Left lung (tissue), 10 donors: ENCODE measurements around the gene UST. TPM values are rescaled to one million over a fixed set of nuclear protein-coding genes. Genes with fewer than 3 reads are reported as not detected.

Experiments
- ATAC-seq: fragments of 200-7000 bp; cut with Tn5 transposase; one replicate; pipeline ENCODE4 v1.9.1; 2020; ENCODE audit warnings: moderate library complexity
- DNase-seq, 4 donors: peaks; one replicate each; pipeline ENCODE4 v3.0.0-alpha.2; 2013 to 2020
- H3K27ac ChIP-seq, 2 donors: fragments of 200-600 bp; sonication (generic) in 1 of 2; one replicate each; pipeline versions ENCODE4 v1.5.0 to v1.8.0; 2020 to 2021
- H3K27me3 ChIP-seq, 2 donors: fragments of 200-600 bp; sonication (generic) in 1 of 2; one replicate each; pipeline versions ENCODE4 v1.5.0 to v1.8.0; 2020 to 2021
- H3K36me3 ChIP-seq, 2 donors: fragments of 200-600 bp; sonication (generic) in 1 of 2; one replicate each; pipeline versions ENCODE4 v1.5.0 to v1.8.0; 2020 to 2021
- H3K4me1 ChIP-seq, 2 donors: fragments of 200-600 bp; one replicate each; pipeline ENCODE4 v1.8.0; 2021
- H3K4me3 ChIP-seq, 2 donors: fragments of 200-600 bp; sonication (generic) in 1 of 2; one replicate each; pipeline versions ENCODE4 v1.5.0 to v1.8.0; 2020 to 2021; ENCODE audit warnings: mild to moderate bottlenecking in 1 of 2
- H3K9me3 ChIP-seq, 2 donors: fragments of 200-600 bp; sonication (generic) in 1 of 2; one replicate each; pipeline versions ENCODE4 v1.5.0 to v1.8.0; 2020 to 2021
- CTCF ChIP-seq, 2 donors: fragments of 200-600 bp; sonication (generic) in 1 of 2; IDR thresholded peaks; one replicate each; pipeline versions ENCODE4 v1.5.0 to v1.8.0; 2021; ENCODE audit warnings: antibody characterized with exemption in 2 of 2
- intact Hi-C, 2 donors: fragments of 100-400 bp; cut with DNase I; formaldehyde crosslinking; loops; one replicate each; pipeline versions ENCODE4 v1.11.2 to v1.14.2; 2022
- polyA plus RNA-seq, 6 donors: library from polyadenylated mRNA; unstranded; fragments of 120-200 nt; gene quantifications; one replicate each; pipeline ENCODE4 v1.2.1, GENCODE V29; 2013; ENCODE audit not compliant: insufficient read length in 6 of 6
- total RNA-seq, 2 donors: library from RNA; stranded (reverse); fragmentation: NEBNext Ultra II Directional; extraction: Animal tissue kit (Norgen Biotek cat#: 25700); gene quantifications; one replicate each; pipeline ENCODE4 v1.2.1, GENCODE V29; 2021
- donor health status: DM: no; HTN: yes; CAD: no.
- donor health status: DM: no; HTN: no; CAD: no.

Gene UST
- total and polyA plus RNA-seq, 8 donors = 7.4 to 17.0 (median 9.5) TPM

- intact Hi-C loops = no loop called here
Measured at GRCh38 chr6:148735989-148736388, 10.8 kb upstream of the UST start.

GRCh38 chr6:148736774-148737412, 9.9 kb upstream of the UST start:
- no peak for ATAC-seq
- intact Hi-C loops = no loop called here

More at GRCh38 chr6:148735989-148736388, 10.8 kb upstream of the UST start:
- no peak for ATAC-seq
- DNase-seq = no peak
- TF ChIP-seq CTCF (IDR thresholded peaks at IDR 0.05) = no peak
- Histone ChIP-seq H3K4me1 (peaks cover 4 to 9% of the 10 kb centered on the region in 2 donors), H3K27ac (no peak overlapping the region), H3K27me3 (no peaks in the 10 kb centered on the region), H3K9me3 (no peaks in the 10 kb centered on the region), H3K36me3 (no peaks in the 10 kb centered on the region), H3K4me3 (no peak overlapping the region)

GRCh38 chr6:148737806-148738205, 9.0 kb upstream of the UST start:
- no peak overlapping the region for H3K4me3 ChIP-seq
- H3K27me3 ChIP-seq = no peaks in the 10 kb centered on the region
- ATAC-seq (no peak), DNase-seq (no peak)
- H3K9me3 ChIP-seq = no peaks in the 10 kb centered on the region
- H3K36me3 ChIP-seq = no peaks in the 10 kb centered on the region
- intact Hi-C loops = no loop called here
- no peak for TF ChIP-seq CTCF (IDR thresholded peaks at IDR 0.05)
- peaks cover 4 to 9% of the 10 kb centered on the region in 2 donors for H3K4me1 ChIP-seq
- no peak overlapping the region for H3K27ac ChIP-seq

More at GRCh38 chr6:148736774-148737412, 9.9 kb upstream of the UST start:
- Histone ChIP-seq H3K36me3 (no peaks in the 10 kb centered on the region), H3K4me1 (peaks cover 4 to 9% of the 10 kb centered on the region in 2 donors), H3K4me3 (no peak overlapping the region), H3K9me3 (no peaks in the 10 kb centered on the region), H3K27ac (no peak overlapping the region), H3K27me3 (no peaks in the 10 kb centered on the region)
- no peak for DNase-seq
- no peak for TF ChIP-seq CTCF (IDR thresholded peaks at IDR 0.05)

- Histone ChIP-seq H3K9me3 (no peaks in the 10 kb centered on the region), H3K4me3 (no peak overlapping the region), H3K4me1 (peaks cover 4 to 9% of the 10 kb centered on the region in 2 donors), H3K27me3 (no peaks in the 10 kb centered on the region), H3K36me3 (no peaks in the 10 kb centered on the region), H3K27ac (no peak overlapping the region)
- intact Hi-C loops = no loop called here
- DNase-seq (no peak), ATAC-seq (no peak)
- TF ChIP-seq CTCF (IDR thresholded peaks at IDR 0.05) = no peak
Measured at GRCh38 chr6:148738946-148739821, 7.6 kb upstream of the UST start.

GRCh38 chr6:148739822-148740128, 7.1 kb upstream of the UST start:
- H3K9me3 ChIP-seq = no peaks in the 10 kb centered on the region
- peaks cover 4 to 9% of the 10 kb centered on the region in 2 donors for H3K4me1 ChIP-seq
- intact Hi-C loops = loop anchor here in 1 of 2 donors (10.0 kb wide), 1 partner anchor 215 kb away; no protein-coding TSS in a partner anchor
- no peaks in the 10 kb centered on the region for H3K36me3 ChIP-seq
- ATAC-seq (peak; percentile 72), DNase-seq (no peak)
- TF ChIP-seq CTCF (IDR thresholded peaks at IDR 0.05) = no peak
- H3K27me3 ChIP-seq = peaks cover 0 to under 1% of the 10 kb centered on the region in 2 donors
- H3K4me3 ChIP-seq = no peak overlapping the region
- H3K27ac ChIP-seq = no peak overlapping the region
